Measurements from ENCODE around the gene RALBP1. TPM values are rescaled to one million over a fixed set of nuclear protein-coding genes. Genes with fewer than 3 reads are reported as not detected.

RALBP1 gene
- total RNA-seq, 2 donors from 2014 or later = 59.1 to 64.9 TPM

DNA sequence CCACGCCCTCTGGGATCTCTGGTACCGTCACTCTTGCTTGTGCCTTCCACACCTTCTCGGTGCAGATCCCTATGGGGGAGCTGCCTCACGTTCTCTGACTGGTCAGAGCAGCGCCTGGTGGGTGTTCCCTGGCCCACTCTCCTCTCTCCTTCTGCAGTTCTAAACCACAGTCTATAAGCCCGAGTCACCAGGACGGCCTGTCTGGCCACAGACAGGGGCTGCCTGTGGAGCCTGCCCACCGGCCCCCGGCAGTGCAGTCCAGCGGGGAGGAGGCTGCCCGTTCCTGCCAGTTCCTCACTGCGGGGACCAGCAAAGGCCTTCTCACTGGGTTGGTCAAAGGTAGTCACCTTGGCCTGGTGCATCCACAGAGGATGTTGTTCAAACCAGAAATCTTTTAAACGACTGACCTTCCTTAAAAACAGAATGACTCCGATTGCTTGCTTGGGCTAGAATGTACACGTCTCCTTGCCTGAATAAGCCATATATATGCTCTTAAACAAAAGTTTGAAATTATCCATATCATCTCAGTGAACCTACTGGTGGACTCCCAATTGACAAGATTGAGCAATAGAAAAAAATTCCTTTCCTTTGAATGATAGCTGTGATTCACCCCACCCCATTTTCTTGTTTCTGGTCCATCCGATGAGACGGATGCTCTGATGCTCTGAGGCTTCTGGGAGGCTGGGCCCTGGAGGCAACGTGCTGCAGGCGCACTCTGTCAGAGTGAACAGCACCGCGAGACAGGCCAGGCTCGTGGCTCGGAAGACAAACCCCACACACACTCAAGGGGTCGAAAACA lies 61.2 kb downstream of the RALBP1 start:
- no peak overlapping the region for H3K27ac ChIP-seq
- peaks cover 5% of the 10 kb centered on the region for H3K36me3 ChIP-seq
- H3K4me3 ChIP-seq = no peak overlapping the region
- H3K9me3 ChIP-seq = no peaks in the 10 kb centered on the region
- no peak for DNase-seq
- TF ChIP-seq, protein P1, sequence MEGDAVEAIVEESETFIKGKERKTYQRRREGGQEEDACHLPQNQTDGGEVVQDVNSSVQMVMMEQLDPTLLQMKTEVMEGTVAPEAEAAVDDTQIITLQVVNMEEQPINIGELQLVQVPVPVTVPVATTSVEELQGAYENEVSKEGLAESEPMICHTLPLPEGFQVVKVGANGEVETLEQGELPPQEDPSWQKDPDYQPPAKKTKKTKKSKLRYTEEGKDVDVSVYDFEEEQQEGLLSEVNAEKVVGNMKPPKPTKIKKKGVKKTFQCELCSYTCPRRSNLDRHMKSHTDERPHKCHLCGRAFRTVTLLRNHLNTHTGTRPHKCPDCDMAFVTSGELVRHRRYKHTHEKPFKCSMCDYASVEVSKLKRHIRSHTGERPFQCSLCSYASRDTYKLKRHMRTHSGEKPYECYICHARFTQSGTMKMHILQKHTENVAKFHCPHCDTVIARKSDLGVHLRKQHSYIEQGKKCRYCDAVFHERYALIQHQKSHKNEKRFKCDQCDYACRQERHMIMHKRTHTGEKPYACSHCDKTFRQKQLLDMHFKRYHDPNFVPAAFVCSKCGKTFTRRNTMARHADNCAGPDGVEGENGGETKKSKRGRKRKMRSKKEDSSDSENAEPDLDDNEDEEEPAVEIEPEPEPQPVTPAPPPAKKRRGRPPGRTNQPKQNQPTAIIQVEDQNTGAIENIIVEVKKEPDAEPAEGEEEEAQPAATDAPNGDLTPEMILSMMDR (IDR thresholded peaks at IDR 0.05) = no peak
- H3K4me1 ChIP-seq = no peaks in the 10 kb centered on the region
- no peaks in the 10 kb centered on the region for H3K27me3 ChIP-seq
- intact Hi-C loops (cut with DNase I) = no loop called here
- H3K9ac ChIP-seq (ENCODE audit: low read depth in 2 of 2, low read length in 2 of 2) = no peak overlapping the region

DNA sequence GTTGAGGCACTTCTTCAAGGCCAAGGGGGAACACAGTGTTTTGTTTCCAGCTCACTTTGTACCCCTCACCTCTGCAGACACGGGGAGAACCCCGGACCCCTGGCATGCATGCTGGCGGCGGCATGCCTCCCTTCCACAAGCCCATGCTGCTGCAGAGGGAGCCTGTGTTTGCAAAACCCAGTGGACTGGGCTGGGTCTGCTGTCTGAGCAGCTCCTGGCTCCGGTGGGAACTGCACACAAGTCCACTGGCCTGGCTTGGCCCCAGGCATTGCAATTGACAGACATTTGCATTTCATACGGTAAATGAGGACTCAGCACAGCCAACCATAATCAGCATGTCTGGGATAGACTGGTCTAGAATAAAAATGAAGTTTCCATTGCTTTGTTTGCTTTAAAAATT lies 62.4 kb downstream of the RALBP1 start:
- Histone ChIP-seq H3K27me3 (no peaks in the 10 kb centered on the region), H3K4me3 (no peak overlapping the region), H3K9me3 (no peaks in the 10 kb centered on the region), H3K4me1 (no peaks in the 10 kb centered on the region), H3K36me3 (peaks cover 5% of the 10 kb centered on the region), H3K27ac (no peak overlapping the region), H3K9ac (ENCODE audit: low read depth in 2 of 2, low read length in 2 of 2) (no peak overlapping the region)
- TF ChIP-seq, protein P1 (IDR thresholded peaks at IDR 0.05) = no peak
- intact Hi-C loops (cut with DNase I) = no loop called here
- DNase-seq = no peak

DNA sequence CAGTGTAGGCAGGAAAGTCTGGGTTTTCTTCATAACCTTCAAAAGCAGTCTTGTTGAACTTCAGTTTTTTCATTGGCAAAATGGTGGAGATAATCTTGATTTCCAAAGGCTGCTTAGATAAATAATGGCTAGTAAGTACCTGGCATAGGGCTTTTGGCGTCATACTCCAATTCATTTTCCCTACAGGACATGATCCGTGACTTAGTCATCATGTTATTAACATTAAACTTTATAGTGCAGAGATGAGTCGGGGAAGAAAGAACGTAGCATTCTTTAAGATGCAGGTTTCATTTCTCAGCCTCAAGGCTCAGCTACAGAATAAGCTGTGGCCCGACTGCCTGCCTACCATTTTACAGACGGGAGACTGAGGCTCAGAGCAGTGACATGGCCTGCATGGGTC lies 64.0 kb downstream of the RALBP1 start:
- H3K27me3 ChIP-seq = no peaks in the 10 kb centered on the region
- DNase-seq = no peak
- no peaks in the 10 kb centered on the region for H3K9me3 ChIP-seq
- intact Hi-C loops (cut with DNase I) = no loop called here
- H3K4me1 ChIP-seq = no peaks in the 10 kb centered on the region
- H3K4me3 ChIP-seq = no peak overlapping the region
- no peak overlapping the region for H3K9ac ChIP-seq (ENCODE audit: low read depth in 2 of 2, low read length in 2 of 2)
- no peak overlapping the region for H3K27ac ChIP-seq
- H3K36me3 ChIP-seq = peaks cover 5% of the 10 kb centered on the region
- TF ChIP-seq, protein P1 (IDR thresholded peaks at IDR 0.05) = no peak

DNA sequence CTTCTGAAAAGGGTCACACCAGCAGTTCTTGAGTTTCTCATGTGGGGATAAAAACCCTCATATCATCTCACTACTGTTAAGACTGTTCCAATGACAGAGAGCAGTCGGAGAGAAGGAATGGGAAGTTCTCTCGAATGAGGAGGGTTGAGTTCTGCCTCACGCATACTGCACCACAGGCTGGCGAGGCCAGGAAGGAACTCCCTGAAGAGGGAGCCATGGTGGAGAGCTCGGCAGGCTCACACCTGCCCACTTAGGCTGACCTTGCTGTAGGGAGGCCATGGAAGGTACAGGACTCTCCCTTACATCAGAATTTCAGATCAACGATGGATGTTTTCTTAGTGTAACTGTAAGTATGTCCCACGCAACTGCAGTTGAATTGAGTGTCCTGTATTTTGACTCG lies 64.6 kb downstream of the RALBP1 start:
- TF ChIP-seq, protein P1 (IDR thresholded peaks at IDR 0.05) = no peak
- Histone ChIP-seq H3K4me3 (no peak overlapping the region), H3K27me3 (no peaks in the 10 kb centered on the region), H3K9me3 (no peaks in the 10 kb centered on the region), H3K36me3 (peaks cover 5% of the 10 kb centered on the region), H3K9ac (ENCODE audit: low read depth in 2 of 2, low read length in 2 of 2) (no peak overlapping the region), H3K4me1 (no peaks in the 10 kb centered on the region), H3K27ac (no peak overlapping the region)
- intact Hi-C loops (cut with DNase I) = no loop called here
- no peak for DNase-seq

DNA sequence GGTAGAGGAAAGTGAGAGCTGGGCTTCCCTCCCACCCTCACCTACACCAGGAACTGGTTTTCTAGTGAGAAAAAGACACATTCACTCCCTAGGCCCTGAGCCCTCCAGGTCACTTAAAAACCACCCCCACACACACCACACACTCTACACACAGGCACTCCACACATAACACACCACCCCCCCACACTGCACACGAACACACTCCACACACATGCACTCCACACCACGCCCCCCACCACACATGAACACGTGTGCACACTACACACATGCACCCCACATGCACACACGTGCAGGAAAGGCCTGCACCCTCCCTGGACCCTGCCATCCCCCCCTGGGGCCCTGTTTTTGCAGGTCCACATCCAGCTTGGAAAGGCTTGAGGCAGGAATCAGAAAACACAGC lies 67.6 kb downstream of the RALBP1 start:
- Histone ChIP-seq H3K27me3 (no peaks in the 10 kb centered on the region), H3K9me3 (no peaks in the 10 kb centered on the region), H3K36me3 (no peaks in the 10 kb centered on the region), H3K4me1 (no peaks in the 10 kb centered on the region), H3K27ac (no peak overlapping the region), H3K9ac (ENCODE audit: low read depth in 2 of 2, low read length in 2 of 2) (no peak overlapping the region), H3K4me3 (no peak overlapping the region)
- TF ChIP-seq, protein P1 (IDR thresholded peaks at IDR 0.05) = no peak
- DNase-seq = no peak
- intact Hi-C loops (cut with DNase I) = no loop called here
